ENCODE results near the gene SORBS1. TPM values are rescaled to one million over a fixed set of nuclear protein-coding genes. Genes with fewer than 3 reads are reported as not detected.

The SORBS1 gene
- total RNA-seq, 1 donor from 2014 or later, result 16.1 TPM

DNA sequence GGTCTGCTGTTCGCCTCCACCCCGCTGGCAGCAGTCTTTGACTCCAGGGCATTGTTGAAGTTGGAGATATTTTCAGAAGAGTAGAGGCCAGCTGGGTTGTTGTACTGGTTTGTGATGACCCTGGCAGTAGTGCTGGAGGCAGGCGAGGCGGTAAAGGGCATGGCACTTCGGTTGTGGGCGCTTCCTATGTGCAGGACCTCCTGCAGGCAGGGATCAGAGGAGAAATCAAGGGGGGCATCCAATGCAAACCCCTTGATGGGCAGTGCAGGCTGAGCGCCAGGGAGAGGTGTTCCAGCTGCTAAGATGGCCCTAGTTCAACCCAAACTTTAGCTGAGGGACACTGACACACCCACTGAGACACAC is 297.3 kb downstream of the SORBS1 start:
- Mint-ChIP-seq H3K4me3 (no peak overlapping the region), H3K27ac (no peak overlapping the region), H3K36me3 (no peaks in the 10 kb centered on the region), H3K9me3 (no peaks in the 10 kb centered on the region), H3K27me3 (ENCODE audit: insufficient read depth, low read depth) (peaks cover 5% of the 10 kb centered on the region), H3K4me1 (peaks cover 40% of the 10 kb centered on the region)
- H3K36me3 ChIP-seq, result no peaks in the 10 kb centered on the region
- peak overlapping the region; percentile 54 for H3K4me2 ChIP-seq
- no peak overlapping the region for H3K4me3 ChIP-seq
- no peak overlapping the region for H3K9ac ChIP-seq
- H3F3A ChIP-seq (ENCODE audit: low read depth), result peaks cover 16% of the 10 kb centered on the region
- H2AFZ ChIP-seq (replicated peaks), result no peak overlapping the region
- H3K27ac ChIP-seq, result no peak overlapping the region
- H3K9me3 ChIP-seq (ENCODE audit: low read depth), result no peaks in the 10 kb centered on the region
- TF ChIP-seq CTCF (IDR thresholded peaks at IDR 0.05) (no peak), EZH2phosphoT487 (IDR thresholded peaks at IDR 0.05) (no peak), EZH2 (IDR thresholded peaks at IDR 0.05) (no peak)
- no peaks in the 10 kb centered on the region for H3K27me3 ChIP-seq
- H4K20me1 ChIP-seq (ENCODE audit: low read depth), result no peaks in the 10 kb centered on the region
- H3K79me2 ChIP-seq (ENCODE audit: low read depth), result no peaks in the 10 kb centered on the region
- H3K4me1 ChIP-seq, result peaks cover 26% of the 10 kb centered on the region
- DNase-seq (ENCODE audit: low spot score), result no peak

DNA sequence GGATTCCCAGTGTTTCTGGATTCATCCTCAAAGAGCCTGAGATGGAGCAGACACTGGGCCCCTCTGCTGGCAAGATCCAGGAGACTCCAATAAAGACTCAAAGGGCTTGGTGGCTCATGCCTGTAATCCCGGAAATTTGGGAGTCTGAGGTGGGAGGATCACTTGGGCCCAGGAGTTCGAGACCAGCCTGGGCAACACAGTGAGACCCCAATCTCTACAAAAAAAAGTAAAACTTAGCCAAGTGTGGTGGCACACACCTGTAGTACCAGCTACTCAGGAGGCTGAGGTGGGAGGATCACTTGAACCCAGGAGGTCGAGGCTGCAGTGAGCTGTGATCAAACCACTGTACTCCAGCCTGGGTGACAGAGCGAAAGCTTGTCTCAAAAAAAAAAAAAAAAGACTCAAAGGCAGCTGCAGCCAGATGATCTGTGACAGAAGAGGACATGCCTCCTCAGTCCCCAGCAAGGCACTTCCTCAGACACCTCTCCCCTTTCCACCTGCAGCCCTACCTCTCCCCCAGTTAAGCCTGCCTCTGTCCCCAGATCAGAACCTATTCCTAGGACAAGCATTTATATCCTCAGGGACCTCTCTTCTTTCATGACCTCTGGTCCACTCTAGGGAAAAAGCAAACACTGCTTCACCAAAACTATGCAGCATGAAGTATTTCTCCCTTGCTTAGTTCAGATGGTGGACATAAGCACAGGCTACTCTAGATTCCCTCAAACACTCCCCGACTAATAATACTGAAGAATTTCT is 298.2 kb downstream of the SORBS1 start:
- DNase-seq (ENCODE audit: low spot score), result no peak
- Histone ChIP-seq H3F3A (ENCODE audit: low read depth) (peaks cover 16% of the 10 kb centered on the region), H3K9ac (no peak overlapping the region), H3K4me1 (peaks cover 19% of the 10 kb centered on the region), H2AFZ (replicated peaks) (no peak overlapping the region), H3K4me2 (peak overlapping the region; percentile 54), H3K9me3 (ENCODE audit: low read depth) (no peaks in the 10 kb centered on the region), H3K4me3 (no peak overlapping the region), H3K36me3 (no peaks in the 10 kb centered on the region), H4K20me1 (ENCODE audit: low read depth) (no peaks in the 10 kb centered on the region), H3K27ac (no peak overlapping the region), H3K27me3 (no peaks in the 10 kb centered on the region), H3K79me2 (ENCODE audit: low read depth) (no peaks in the 10 kb centered on the region)
- no peak for TF ChIP-seq EZH2 (IDR thresholded peaks at IDR 0.05)
- TF ChIP-seq CTCF (IDR thresholded peaks at IDR 0.05), result no peak
- no peak for TF ChIP-seq EZH2phosphoT487 (IDR thresholded peaks at IDR 0.05)
- Mint-ChIP-seq H3K4me3 (no peak overlapping the region), H3K36me3 (no peaks in the 10 kb centered on the region), H3K9me3 (no peaks in the 10 kb centered on the region), H3K27me3 (ENCODE audit: insufficient read depth, low read depth) (peaks cover 3% of the 10 kb centered on the region), H3K4me1 (peaks cover 35% of the 10 kb centered on the region), H3K27ac (no peak overlapping the region)

- Histone ChIP-seq H3K4me2 (no peak overlapping the region), H3K27ac (no peak overlapping the region), H3K79me2 (ENCODE audit: low read depth) (no peaks in the 10 kb centered on the region), H4K20me1 (ENCODE audit: low read depth) (no peaks in the 10 kb centered on the region), H2AFZ (replicated peaks) (no peak overlapping the region), H3K4me1 (peaks cover 19% of the 10 kb centered on the region), H3K27me3 (no peaks in the 10 kb centered on the region), H3K9ac (no peak overlapping the region), H3K36me3 (no peaks in the 10 kb centered on the region), H3F3A (ENCODE audit: low read depth) (peaks cover 16% of the 10 kb centered on the region), H3K4me3 (no peak overlapping the region), H3K9me3 (ENCODE audit: low read depth) (no peaks in the 10 kb centered on the region)
- Mint-ChIP-seq H3K4me1 (peaks cover 35% of the 10 kb centered on the region), H3K27ac (no peak overlapping the region), H3K9me3 (no peaks in the 10 kb centered on the region), H3K27me3 (ENCODE audit: insufficient read depth, low read depth) (peaks cover 3% of the 10 kb centered on the region), H3K4me3 (no peak overlapping the region), H3K36me3 (no peaks in the 10 kb centered on the region)
- DNase-seq (ENCODE audit: low spot score), result no peak
- TF ChIP-seq EZH2 (IDR thresholded peaks at IDR 0.05) (no peak), EZH2phosphoT487 (IDR thresholded peaks at IDR 0.05) (no peak), CTCF (IDR thresholded peaks at IDR 0.05) (no peak)
These were observed 299.2 kb downstream of the SORBS1 start for GRCh38 chr10:95261926-95262325.

Other genes starting within 250 kb of the SORBS1 start
- 93.7 and 97.2 TPM in 2 replicates for gene ALDH18A1, start 95.3 kb upstream of the SORBS1 start, total RNA-seq (ENCODE audit: low replicate concordance)
- 43.1 and 45.9 TPM in 2 replicates for gene TCTN3, start 132.6 kb upstream of the SORBS1 start, total RNA-seq (ENCODE audit: low replicate concordance)
- 0.46 and 1.6 TPM in 2 replicates for gene ENTPD1, start 194.8 kb upstream of the SORBS1 start, total RNA-seq (ENCODE audit: low replicate concordance)

Measured in neural progenitor cell (in vitro differentiated cells).